Measurements from ENCODE around the gene SLC25A26. TPM values are rescaled to one million over a fixed set of nuclear protein-coding genes. Genes with fewer than 3 reads are reported as not detected.

The SLC25A26 gene
- total RNA-seq, 2 experiments from 2014 or later: 12.9 to 15.3 TPM

- peaks cover 4% of the 10 kb centered on the region for H3K4me1 Mint-ChIP-seq
- H3K4me3 Mint-ChIP-seq: no peak overlapping the region
- POLR2A ChIA-PET: no interaction called here
- CTCF ChIA-PET: no interaction called here
- H3K36me3 Mint-ChIP-seq (ENCODE audit: low read depth): peaks cover 36% of the 10 kb centered on the region
- no peak for DNase-seq
- no peak overlapping the region for H3K27ac Mint-ChIP-seq
- no peaks in the 10 kb centered on the region for H3K27me3 Mint-ChIP-seq
- H3K9me3 Mint-ChIP-seq: peaks cover 8% of the 10 kb centered on the region
These were observed 12.2 kb downstream of the SLC25A26 start for GRCh38 chr3:66233033-66233432.

GRCh38 chr3:66236281-66236680 lies 15.5 kb downstream of the SLC25A26 start:
- H3K4me3 Mint-ChIP-seq: no peak overlapping the region
- H3K36me3 Mint-ChIP-seq (ENCODE audit: low read depth): peaks cover 53% of the 10 kb centered on the region
- peaks cover 24% of the 10 kb centered on the region for H3K9me3 Mint-ChIP-seq
- H3K4me1 Mint-ChIP-seq: peaks cover 16% of the 10 kb centered on the region
- ChIA-PET CTCF (interaction anchor here (0.9 to 1.0 kb wide), 2 partner anchors 11 to 18 kb away, joined by 4 read pairs; no protein-coding TSS in a partner anchor), POLR2A (no interaction called here)
- H3K27ac Mint-ChIP-seq: no peak overlapping the region
- DNase-seq: no peak
- no peaks in the 10 kb centered on the region for H3K27me3 Mint-ChIP-seq

GRCh38 chr3:66237552-66237951 lies 16.8 kb downstream of the SLC25A26 start:
- Mint-ChIP-seq H3K27ac (no peak overlapping the region), H3K27me3 (no peaks in the 10 kb centered on the region), H3K36me3 (ENCODE audit: low read depth) (peaks cover 55% of the 10 kb centered on the region), H3K4me1 (peaks cover 21% of the 10 kb centered on the region), H3K9me3 (peaks cover 24% of the 10 kb centered on the region), H3K4me3 (no peak overlapping the region)
- no peak for DNase-seq
- ChIA-PET POLR2A (no interaction called here), CTCF (interaction anchor here (0.5 kb wide), 1 partner anchor 16 kb away, joined by 4 read pairs; no protein-coding TSS in a partner anchor)

GRCh38 chr3:66239513-66240123 lies 18.8 kb downstream of the SLC25A26 start:
- Mint-ChIP-seq H3K9me3 (peaks cover 24% of the 10 kb centered on the region), H3K36me3 (ENCODE audit: low read depth) (peaks cover 56% of the 10 kb centered on the region), H3K4me3 (no peak overlapping the region), H3K27ac (peak overlapping the region; percentile 51), H3K4me1 (peaks cover 21% of the 10 kb centered on the region), H3K27me3 (no peaks in the 10 kb centered on the region)
- CTCF ChIA-PET: interaction anchor here (1.4 kb wide), 1 partner anchor 14 kb away, joined by 6 read pairs; no protein-coding TSS in a partner anchor
- POLR2A ChIA-PET: interaction anchor here (0.9 kb wide), 1 partner anchor 17 kb away, joined by 3 read pairs; no protein-coding TSS in a partner anchor
- DNase-seq: no peak

- no peak overlapping the region for H3K4me3 Mint-ChIP-seq
- ChIA-PET POLR2A (no interaction called here), CTCF (no interaction called here)
- DNase-seq: no peak
- H3K9me3 Mint-ChIP-seq: peaks cover 22% of the 10 kb centered on the region
- peaks cover 21% of the 10 kb centered on the region for H3K4me1 Mint-ChIP-seq
- H3K27me3 Mint-ChIP-seq: no peaks in the 10 kb centered on the region
- no peak overlapping the region for H3K27ac Mint-ChIP-seq
- H3K36me3 Mint-ChIP-seq (ENCODE audit: low read depth): peaks cover 63% of the 10 kb centered on the region
These were observed 20.7 kb downstream of the SLC25A26 start for GRCh38 chr3:66241466-66241865.

GRCh38 chr3:66242788-66243464 lies 22.1 kb downstream of the SLC25A26 start:
- Mint-ChIP-seq H3K36me3 (ENCODE audit: low read depth) (peaks cover 52% of the 10 kb centered on the region), H3K4me1 (peaks cover 17% of the 10 kb centered on the region), H3K27me3 (no peaks in the 10 kb centered on the region), H3K4me3 (no peak overlapping the region), H3K9me3 (peaks cover 16% of the 10 kb centered on the region), H3K27ac (no peak overlapping the region)
- CTCF ChIA-PET: interaction anchor here (2.2 kb wide), 1 partner anchor 11 kb away, joined by 11 read pairs; no protein-coding TSS in a partner anchor
- POLR2A ChIA-PET: no interaction called here
- no peak for DNase-seq

- no peaks in the 10 kb centered on the region for H3K27me3 Mint-ChIP-seq
- no peak overlapping the region for H3K4me3 Mint-ChIP-seq
- H3K9me3 Mint-ChIP-seq: no peaks in the 10 kb centered on the region
- peaks cover 16% of the 10 kb centered on the region for H3K36me3 Mint-ChIP-seq (ENCODE audit: low read depth)
- no peaks in the 10 kb centered on the region for H3K4me1 Mint-ChIP-seq
- H3K27ac Mint-ChIP-seq: no peak overlapping the region
- POLR2A ChIA-PET: no interaction called here
- DNase-seq: no peak
- CTCF ChIA-PET: interaction anchor here (1.1 to 1.6 kb wide), 2 partner anchors 570 to 574 kb away, joined by 3 read pairs; no protein-coding TSS in a partner anchor
These were observed 27.8 kb downstream of the SLC25A26 start for GRCh38 chr3:66248641-66249040.

- POLR2A ChIA-PET: no interaction called here
- no peak overlapping the region for H3K4me3 Mint-ChIP-seq
- no peaks in the 10 kb centered on the region for H3K9me3 Mint-ChIP-seq
- no peaks in the 10 kb centered on the region for H3K36me3 Mint-ChIP-seq (ENCODE audit: low read depth)
- no peaks in the 10 kb centered on the region for H3K27me3 Mint-ChIP-seq
- peaks cover 2% of the 10 kb centered on the region for H3K4me1 Mint-ChIP-seq
- DNase-seq: no peak
- H3K27ac Mint-ChIP-seq: no peak overlapping the region
- CTCF ChIA-PET: interaction anchor here (0.6 to 5.8 kb wide), 18 partner anchors 9 to 718 kb away, joined by 3 to 47 read pairs (median 4); no protein-coding TSS in a partner anchor
These were observed 33.2 kb downstream of the SLC25A26 start for GRCh38 chr3:66253790-66254620.

GRCh38 chr3:66255865-66256264 lies 35.1 kb downstream of the SLC25A26 start:
- CTCF ChIA-PET: interaction anchor here (1.1 to 5.8 kb wide), 2 partner anchors 561 to 566 kb away, joined by 3 to 47 read pairs; no protein-coding TSS in a partner anchor
- Mint-ChIP-seq H3K4me3 (no peak overlapping the region), H3K27me3 (no peaks in the 10 kb centered on the region), H3K9me3 (no peaks in the 10 kb centered on the region), H3K4me1 (peaks cover 2% of the 10 kb centered on the region), H3K27ac (no peak overlapping the region), H3K36me3 (ENCODE audit: low read depth) (no peaks in the 10 kb centered on the region)
- DNase-seq: no peak
- POLR2A ChIA-PET: no interaction called here

GRCh38 chr3:66256806-66257205 lies 36.0 kb downstream of the SLC25A26 start:
- Mint-ChIP-seq H3K4me1 (peaks cover 2% of the 10 kb centered on the region), H3K27me3 (no peaks in the 10 kb centered on the region), H3K9me3 (no peaks in the 10 kb centered on the region), H3K27ac (no peak overlapping the region), H3K36me3 (ENCODE audit: low read depth) (no peaks in the 10 kb centered on the region), H3K4me3 (no peak overlapping the region)
- POLR2A ChIA-PET: no interaction called here
- no peak for DNase-seq
- CTCF ChIA-PET: interaction anchor here (0.7 to 5.8 kb wide), 3 partner anchors 151 to 565 kb away, joined by 3 to 47 read pairs (median 4); no protein-coding TSS in a partner anchor

GRCh38 chr3:66259566-66260255 lies 38.9 kb downstream of the SLC25A26 start:
- H3K27ac Mint-ChIP-seq: no peak overlapping the region
- CTCF ChIA-PET: no interaction called here
- H3K9me3 Mint-ChIP-seq: no peaks in the 10 kb centered on the region
- POLR2A ChIA-PET: no interaction called here
- no peak for DNase-seq
- H3K4me1 Mint-ChIP-seq: peaks cover 2% of the 10 kb centered on the region
- H3K36me3 Mint-ChIP-seq (ENCODE audit: low read depth): no peaks in the 10 kb centered on the region
- no peaks in the 10 kb centered on the region for H3K27me3 Mint-ChIP-seq
- no peak overlapping the region for H3K4me3 Mint-ChIP-seq

GRCh38 chr3:66260431-66260830 lies 39.6 kb downstream of the SLC25A26 start:
- Mint-ChIP-seq H3K4me1 (peaks cover 2% of the 10 kb centered on the region), H3K36me3 (ENCODE audit: low read depth) (no peaks in the 10 kb centered on the region), H3K27ac (no peak overlapping the region), H3K9me3 (no peaks in the 10 kb centered on the region), H3K27me3 (no peaks in the 10 kb centered on the region), H3K4me3 (no peak overlapping the region)
- ChIA-PET POLR2A (no interaction called here), CTCF (no interaction called here)
- DNase-seq: no peak

Measured in activated CD4-positive, alpha-beta memory T cell treated with anti-CD3 and anti-CD28 coated beads, Interleukin-2, amount 10 ng/mL, durations not matched to agents 7 days and 5 days (primary cell).